ENCODE results near the gene TSPAN2.
A peak's percentile ranks its signal among the peaks of the same experiment; 100 is the strongest.

The TSPAN2 gene

GRCh38 chr1:115084902-115085511 is 4.3 kb downstream of the TSPAN2 start:
- H3K4me3 ChIP-seq (ENCODE audit: control insufficient read depth, low read depth, low read length): no peak overlapping the region
- no peak for DNase-seq (ENCODE audit: low read depth)
- no peak for TF ChIP-seq CTCF (conservative IDR thresholded peaks at IDR 0.05; ENCODE audit: control insufficient read depth, insufficient read depth, low read depth, low read length)

GRCh38 chr1:115082949-115083348 is 6.4 kb downstream of the TSPAN2 start:
- no peak for DNase-seq (ENCODE audit: low read depth)
- no peak for TF ChIP-seq CTCF (conservative IDR thresholded peaks at IDR 0.05; ENCODE audit: control insufficient read depth, insufficient read depth, low read depth, low read length)
- H3K4me3 ChIP-seq (ENCODE audit: control insufficient read depth, low read depth, low read length): no peak overlapping the region

- no peak for TF ChIP-seq CTCF (conservative IDR thresholded peaks at IDR 0.05; ENCODE audit: control insufficient read depth, insufficient read depth, low read depth, low read length)
- H3K4me3 ChIP-seq (ENCODE audit: control insufficient read depth, low read depth, low read length): no peak overlapping the region
- no peak for DNase-seq (ENCODE audit: low read depth)
These were observed 10.6 kb downstream of the TSPAN2 start for GRCh38 chr1:115078708-115079107.

- no peak for TF ChIP-seq CTCF (conservative IDR thresholded peaks at IDR 0.05; ENCODE audit: control insufficient read depth, insufficient read depth, low read depth, low read length)
- no peak for DNase-seq (ENCODE audit: low read depth)
- H3K4me3 ChIP-seq (ENCODE audit: control insufficient read depth, low read depth, low read length): no peak overlapping the region
These were observed 11.3 kb downstream of the TSPAN2 start for GRCh38 chr1:115077984-115078330.

- peak; percentile 31 for DNase-seq (ENCODE audit: low read depth)
- no peak for TF ChIP-seq CTCF (conservative IDR thresholded peaks at IDR 0.05; ENCODE audit: control insufficient read depth, insufficient read depth, low read depth, low read length)
- H3K4me3 ChIP-seq (ENCODE audit: control insufficient read depth, low read depth, low read length): no peak overlapping the region
These were observed 11.9 kb downstream of the TSPAN2 start for GRCh38 chr1:115077286-115077983.

GRCh38 chr1:115076384-115076915 is 12.9 kb downstream of the TSPAN2 start:
- DNase-seq (ENCODE audit: low read depth): peak; percentile 58
- no peak for TF ChIP-seq CTCF (conservative IDR thresholded peaks at IDR 0.05; ENCODE audit: control insufficient read depth, insufficient read depth, low read depth, low read length)
- no peak overlapping the region for H3K4me3 ChIP-seq (ENCODE audit: control insufficient read depth, low read depth, low read length)
